Right atrium auricular region (tissue), 2 donors: ENCODE data around the gene GALNT8. TPM values are rescaled to one million over a fixed set of nuclear protein-coding genes. Genes with fewer than 3 reads are reported as not detected.
"Not testable (repeated sequence)": the region's sequence is repeated elsewhere in the genome, so short reads cannot be mapped to it uniquely, and the experiment has no call there.

ENCODE experiments used
- DNase-seq: peaks from one replicate; pipeline ENCODE4 v3.0.0-alpha.2; 2019; ENCODE audit warnings: low spot score
- H3K27ac ChIP-seq, 2 donors: fragments of 200-600 bp; sonication (generic); 1 replicate in 1 of 2; 2 replicates in 1 of 2; pipeline ENCODE4 v1.5.1; 2016 to 2019
- H3K27me3 ChIP-seq, 2 donors: fragments of 200-600 bp; sonication (generic); one replicate each; pipeline versions ENCODE4 v1.5.1 to v1.6.0; 2017 to 2019
- H3K36me3 ChIP-seq: fragments of 200-600 bp; sonication (generic); one replicate; pipeline ENCODE4 v1.5.1; 2016
- H3K4me1 ChIP-seq, 2 donors: fragments of 200-600 bp; sonication (generic); one replicate each; pipeline versions ENCODE4 v1.5.1 to v1.6.0; 2017 to 2019
- H3K4me3 ChIP-seq, 2 donors: fragments of 200-600 bp; sonication (generic); 1 replicate in 1 of 2; 2 replicates in 1 of 2; pipeline ENCODE4 v1.5.1; 2017 to 2019; ENCODE audit warnings: mild to moderate bottlenecking in 1 of 2, moderate library complexity in 1 of 2
- H3K9me3 ChIP-seq, 2 donors: fragments of 200-600 bp; sonication (generic); one replicate each; pipeline ENCODE4 v1.5.1; 2019
- CTCF ChIP-seq, 2 donors: fragments of 200-600 bp; sonication (generic); IDR thresholded peaks; one replicate each; pipeline ENCODE4 v1.5.1; 2019; ENCODE audit warnings: antibody characterized with exemption in 2 of 2
- total RNA-seq, 2 donors: library from RNA; depleted of rRNA; stranded (reverse); fragments of >200 nt; gene quantifications; one replicate each; pipeline ENCODE4 v1.1.0, GENCODE V29; 2016

Gene GALNT8
- total RNA-seq, 2 donors from 2014 or later: 2.0 to 3.8 TPM

GRCh38 chr12:4744709-4745108, 24.5 kb downstream of the GALNT8 start:
- no peak for DNase-seq
- H3K4me1 ChIP-seq: no peaks in the 10 kb centered on the region
- no peak overlapping the region for H3K4me3 ChIP-seq
- no peaks in the 10 kb centered on the region for H3K9me3 ChIP-seq
- no peaks in the 10 kb centered on the region for H3K27me3 ChIP-seq
- H3K36me3 ChIP-seq: no peaks in the 10 kb centered on the region
- no peak overlapping the region for H3K27ac ChIP-seq
- TF ChIP-seq CTCF (IDR thresholded peaks at IDR 0.05): no peak

GRCh38 chr12:4745249-4745648, 25.0 kb downstream of the GALNT8 start:
- no peaks in the 10 kb centered on the region for H3K9me3 ChIP-seq
- peak overlapping the region; percentile 25 to 36 for H3K27ac ChIP-seq
- no peaks in the 10 kb centered on the region for H3K4me1 ChIP-seq
- no peak for TF ChIP-seq CTCF (IDR thresholded peaks at IDR 0.05)
- no peaks in the 10 kb centered on the region for H3K36me3 ChIP-seq
- no peaks in the 10 kb centered on the region for H3K27me3 ChIP-seq
- no peak for DNase-seq
- no peak overlapping the region for H3K4me3 ChIP-seq

- H3K27ac ChIP-seq, H3K36me3 ChIP-seq, H3K4me1 ChIP-seq, H3K27me3 ChIP-seq, H3K9me3 ChIP-seq, H3K4me3 ChIP-seq, DNase-seq: not testable (repeated sequence)
Measured at GRCh38 chr12:4751654-4752053, 31.5 kb downstream of the GALNT8 start.

GRCh38 chr12:4762773-4763172, 42.6 kb downstream of the GALNT8 start:
- Histone ChIP-seq H3K27me3 (no peaks in the 10 kb centered on the region), H3K27ac (no peak overlapping the region), H3K9me3 (no peaks in the 10 kb centered on the region), H3K36me3 (no peaks in the 10 kb centered on the region), H3K4me1 (peaks cover 0 to 20% of the 10 kb centered on the region in 2 donors), H3K4me3 (no peak overlapping the region)
- no peak for TF ChIP-seq CTCF (IDR thresholded peaks at IDR 0.05)
- DNase-seq: no peak

- peak in 1 of 2 donors; percentile 10 for TF ChIP-seq CTCF (IDR thresholded peaks at IDR 0.05)
- Histone ChIP-seq H3K4me1 (peaks cover 0 to 23% of the 10 kb centered on the region in 2 donors), H3K27ac (no peak overlapping the region), H3K27me3 (no peaks in the 10 kb centered on the region), H3K4me3 (no peak overlapping the region), H3K9me3 (no peaks in the 10 kb centered on the region), H3K36me3 (no peaks in the 10 kb centered on the region)
- no peak for DNase-seq
Measured at GRCh38 chr12:4763549-4763948, 43.3 kb downstream of the GALNT8 start.

- TF ChIP-seq CTCF (IDR thresholded peaks at IDR 0.05): no peak
- DNase-seq: no peak
- Histone ChIP-seq H3K4me1 (peaks cover 0 to 42% of the 10 kb centered on the region in 2 donors), H3K4me3 (no peak overlapping the region), H3K27ac (peak overlapping the region in 1 of 2 donors; percentile 9), H3K9me3 (no peaks in the 10 kb centered on the region), H3K27me3 (no peaks in the 10 kb centered on the region), H3K36me3 (no peaks in the 10 kb centered on the region)
Measured at GRCh38 chr12:4766445-4766844, 46.2 kb downstream of the GALNT8 start.
